Thoracic aorta (tissue), 2 donors: Measurements from ENCODE around the gene B4GALT5. TPM values are rescaled to one million over a fixed set of nuclear protein-coding genes. Genes with fewer than 3 reads are reported as not detected.

Experiments used
- ATAC-seq: fragments of 150-250 bp; one replicate; pipeline ENCODE4 v1.8.0; 2017; ENCODE audit warnings: low read depth; ENCODE audit not compliant: insufficient number of reproducible peaks, low FRiP score
- DNase-seq: peaks from one replicate; pipeline ENCODE4 v3.0.0-alpha.2; 2020; ENCODE audit warnings: low spot score
- H3K27ac ChIP-seq, 2 donors: fragments of 200-600 bp; sonication (generic); 1 replicate in 1 of 2; 2 replicates in 1 of 2; pipeline ENCODE4 v1.5.1; 2016; ENCODE audit warnings: mild to moderate bottlenecking in 2 of 2, moderate library complexity in 2 of 2
- H3K27me3 ChIP-seq: fragments of 200-600 bp; sonication (generic); replicated peaks from 2 replicates; pipeline ENCODE4 v1.6.0; 2016; ENCODE audit warnings: mild to moderate bottlenecking; ENCODE audit not compliant: insufficient read depth
- H3K36me3 ChIP-seq: fragments of 200-600 bp; sonication (generic); one replicate; pipeline ENCODE4 v1.5.1; 2016
- H3K4me1 ChIP-seq, 2 donors: fragments of 200-600 bp; sonication (generic); 1 replicate in 1 of 2; 2 replicates in 1 of 2; pipeline versions ENCODE4 v1.5.1 to v1.6.0; 2016; ENCODE audit warnings: low read depth in 2 of 2, mild to moderate bottlenecking in 1 of 2; ENCODE audit not compliant: control insufficient read depth in 1 of 2
- H3K4me3 ChIP-seq: fragments of 200-600 bp; sonication (generic); 2 replicates; pipeline ENCODE4 v1.5.1; 2016; ENCODE audit warnings: mild to moderate bottlenecking
- H3K9me3 ChIP-seq: fragments of 200-600 bp; sonication (generic); 2 replicates; pipeline ENCODE4 v1.5.1; 2016
- total RNA-seq, 2 donors: library from RNA; depleted of rRNA; stranded (reverse); fragments of >200 nt; gene quantifications; one replicate each; pipeline versions ENCODE4 v1.1.0 to v1.2.3, GENCODE V29; 2016
- TF ChIP-seq, protein P1 (sequence below): fragments of 200-600 bp; sonication (generic); IDR thresholded peaks from one replicate; pipeline ENCODE4 v1.5.1; 2019; ENCODE audit warnings: antibody characterized with exemption

Gene B4GALT5
- total RNA-seq, 2 donors from 2014 or later, result 15.7 to 45.3 TPM

DNA sequence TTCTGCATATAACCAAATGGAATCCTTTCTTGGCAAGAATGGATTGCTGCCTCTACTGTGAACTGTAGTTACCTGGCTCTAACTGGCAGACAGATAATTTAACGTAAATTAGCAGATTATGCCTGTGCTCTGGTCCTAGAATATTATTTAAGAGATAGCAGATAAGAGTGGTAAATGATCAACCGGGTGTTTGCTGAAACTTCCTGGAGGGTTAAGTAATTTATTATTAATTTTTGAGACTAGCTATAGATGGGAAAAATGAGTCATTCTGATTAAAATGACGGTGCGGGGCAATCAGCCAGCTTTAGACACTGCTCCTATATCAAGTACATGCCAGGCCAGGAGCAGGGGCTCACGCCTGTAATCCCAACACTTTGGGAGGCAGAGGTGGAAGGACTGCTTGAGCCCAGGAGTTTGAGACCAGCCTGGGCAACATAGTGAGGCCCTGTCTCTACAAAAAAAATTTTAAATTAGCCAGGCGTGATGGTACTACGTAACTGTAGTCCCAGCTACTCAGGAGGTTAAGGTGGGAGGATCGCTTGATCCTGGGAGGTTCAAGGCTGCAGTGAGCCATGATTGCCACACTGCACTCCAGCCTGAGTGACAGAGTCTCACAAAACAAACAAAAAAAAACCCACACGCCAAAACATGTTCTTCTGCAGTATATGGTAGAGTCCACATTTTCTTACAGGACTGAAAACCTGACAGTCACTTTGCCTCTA lies 22.6 kb downstream of the B4GALT5 start:
- no peaks in the 10 kb centered on the region for H3K9me3 ChIP-seq
- TF ChIP-seq, protein P1, sequence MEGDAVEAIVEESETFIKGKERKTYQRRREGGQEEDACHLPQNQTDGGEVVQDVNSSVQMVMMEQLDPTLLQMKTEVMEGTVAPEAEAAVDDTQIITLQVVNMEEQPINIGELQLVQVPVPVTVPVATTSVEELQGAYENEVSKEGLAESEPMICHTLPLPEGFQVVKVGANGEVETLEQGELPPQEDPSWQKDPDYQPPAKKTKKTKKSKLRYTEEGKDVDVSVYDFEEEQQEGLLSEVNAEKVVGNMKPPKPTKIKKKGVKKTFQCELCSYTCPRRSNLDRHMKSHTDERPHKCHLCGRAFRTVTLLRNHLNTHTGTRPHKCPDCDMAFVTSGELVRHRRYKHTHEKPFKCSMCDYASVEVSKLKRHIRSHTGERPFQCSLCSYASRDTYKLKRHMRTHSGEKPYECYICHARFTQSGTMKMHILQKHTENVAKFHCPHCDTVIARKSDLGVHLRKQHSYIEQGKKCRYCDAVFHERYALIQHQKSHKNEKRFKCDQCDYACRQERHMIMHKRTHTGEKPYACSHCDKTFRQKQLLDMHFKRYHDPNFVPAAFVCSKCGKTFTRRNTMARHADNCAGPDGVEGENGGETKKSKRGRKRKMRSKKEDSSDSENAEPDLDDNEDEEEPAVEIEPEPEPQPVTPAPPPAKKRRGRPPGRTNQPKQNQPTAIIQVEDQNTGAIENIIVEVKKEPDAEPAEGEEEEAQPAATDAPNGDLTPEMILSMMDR, result no peak
- H3K4me3 ChIP-seq, result no peak overlapping the region
- no peaks in the 10 kb centered on the region for H3K36me3 ChIP-seq
- no peak overlapping the region for H3K27ac ChIP-seq
- ATAC-seq (no peak), DNase-seq (no peak)
- H3K4me1 ChIP-seq, result peaks cover 29 to 63% of the 10 kb centered on the region in 2 donors
- H3K27me3 ChIP-seq, result no peaks in the 10 kb centered on the region

DNA sequence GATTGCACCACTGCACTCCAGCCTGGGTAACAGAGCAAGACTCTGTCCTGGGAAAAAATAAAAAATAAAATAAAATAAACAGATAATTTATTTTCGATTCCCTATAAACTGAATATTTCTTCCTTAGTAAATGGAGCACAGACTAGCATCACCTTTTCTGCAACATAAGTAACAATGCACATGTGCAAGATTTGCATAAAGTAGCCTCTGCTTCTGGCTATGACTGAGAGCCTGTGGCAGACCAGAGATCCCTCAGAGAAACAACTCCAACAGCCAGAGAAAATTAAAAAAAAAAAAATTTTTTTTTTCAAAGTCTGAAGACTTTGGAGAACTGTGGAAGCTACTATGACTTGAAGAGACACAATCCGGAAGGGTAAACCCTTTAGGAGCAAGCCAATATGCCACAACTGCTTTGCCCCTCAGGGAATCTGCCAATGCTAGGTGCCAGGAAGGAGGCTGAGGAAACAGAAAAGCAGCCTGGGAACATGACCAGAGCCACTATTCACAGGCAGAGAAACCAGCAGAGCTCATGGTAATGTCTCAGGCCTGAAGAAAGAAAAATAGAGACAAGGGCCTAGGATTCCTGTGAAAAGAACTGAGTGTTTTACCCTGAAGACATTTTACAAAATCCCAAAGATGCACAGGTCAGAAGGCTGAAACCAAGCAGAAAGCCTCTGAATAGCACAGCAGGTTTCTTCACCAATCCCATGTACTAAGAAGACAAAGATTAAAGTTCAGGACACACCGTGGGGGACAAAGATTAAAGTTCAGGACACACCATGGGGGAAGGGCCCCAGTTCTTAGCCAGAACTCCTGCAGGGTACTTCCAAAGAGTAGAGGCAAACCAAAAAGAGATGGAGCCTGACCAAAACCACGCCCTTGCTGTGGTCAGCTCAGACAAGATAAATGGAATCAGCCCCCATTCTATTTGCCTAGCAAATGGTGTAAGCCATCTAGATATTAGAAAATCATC lies 25.8 kb downstream of the B4GALT5 start:
- H3K27ac ChIP-seq, result peak overlapping the region; percentile 46 to 64
- TF ChIP-seq, protein P1, result no peak
- DNase-seq (no peak), ATAC-seq (no peak)
- H3K4me1 ChIP-seq, result peaks cover 32 to 84% of the 10 kb centered on the region in 2 donors
- H3K36me3 ChIP-seq, result no peaks in the 10 kb centered on the region
- no peaks in the 10 kb centered on the region for H3K9me3 ChIP-seq
- no peaks in the 10 kb centered on the region for H3K27me3 ChIP-seq
- H3K4me3 ChIP-seq, result no peak overlapping the region

DNA sequence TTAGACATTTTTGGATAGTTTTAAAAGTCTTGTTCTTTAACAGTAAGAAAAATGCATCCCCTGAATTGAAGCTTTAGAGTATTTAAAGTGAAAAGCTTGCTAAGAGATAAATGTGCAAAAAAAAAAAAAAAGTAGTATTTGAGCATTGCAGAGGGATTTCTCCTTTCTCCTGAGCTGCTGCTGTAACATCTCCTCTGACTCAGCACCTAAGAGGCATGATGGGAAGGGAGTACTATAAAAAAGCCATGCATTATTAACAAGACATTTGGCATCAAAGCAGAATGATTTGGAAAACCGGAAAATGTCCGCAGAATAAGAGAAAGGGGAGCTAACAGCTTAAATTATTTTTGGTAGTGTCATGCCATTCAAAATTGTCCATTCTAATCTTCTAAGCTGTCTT lies 27.9 kb downstream of the B4GALT5 start:
- H3K4me1 ChIP-seq, result peaks cover 30 to 69% of the 10 kb centered on the region in 2 donors
- no peaks in the 10 kb centered on the region for H3K9me3 ChIP-seq
- TF ChIP-seq, protein P1, result no peak
- peak overlapping the region in 1 of 2 donors; percentile 40 for H3K27ac ChIP-seq
- no peak overlapping the region for H3K4me3 ChIP-seq
- DNase-seq (no peak), ATAC-seq (no peak)
- no peaks in the 10 kb centered on the region for H3K36me3 ChIP-seq
- no peaks in the 10 kb centered on the region for H3K27me3 ChIP-seq

DNA sequence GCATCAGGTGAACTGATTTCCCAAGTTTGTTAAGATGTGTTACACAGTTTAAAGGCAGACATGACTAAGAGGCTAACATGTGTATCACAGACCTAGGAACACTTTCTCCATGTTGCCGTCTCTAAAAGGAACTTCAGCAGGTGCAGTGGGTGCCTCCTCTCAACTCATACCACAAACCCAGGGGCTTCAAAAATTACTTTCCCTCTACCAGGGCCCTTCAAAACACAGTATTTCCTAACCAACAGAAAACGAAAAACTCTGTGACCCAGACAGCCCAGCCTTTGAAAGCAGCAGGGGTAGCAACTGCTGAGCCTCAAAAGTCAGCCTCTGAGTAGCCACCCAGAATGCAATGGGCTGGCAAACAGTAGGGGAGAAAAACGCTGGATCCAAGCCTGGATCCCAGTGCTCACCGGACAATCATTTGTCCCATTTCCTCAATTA lies 28.5 kb downstream of the B4GALT5 start:
- ATAC-seq, result no peak
- no peaks in the 10 kb centered on the region for H3K36me3 ChIP-seq
- no peak for DNase-seq
- H3K27ac ChIP-seq, result peak overlapping the region; percentile 3 to 40
- H3K27me3 ChIP-seq, result no peaks in the 10 kb centered on the region
- H3K9me3 ChIP-seq, result no peaks in the 10 kb centered on the region
- peaks cover 31 to 66% of the 10 kb centered on the region in 2 donors for H3K4me1 ChIP-seq
- TF ChIP-seq, protein P1, result no peak
- no peak overlapping the region for H3K4me3 ChIP-seq
